B cell (primary cell): ENCODE measurements around the gene CKMT2. TPM values are rescaled to one million over a fixed set of nuclear protein-coding genes. Genes with fewer than 3 reads are reported as not detected.

Experiments used
- ATAC-seq: fragments of 200-7000 bp; cut with Tn5 transposase; one replicate; pipeline ENCODE4 v1.10.0; 2021; ENCODE audit warnings: low read depth, mild to moderate bottlenecking, moderate number of reproducible peaks, moderate library complexity
- CTCF ChIA-PET: fragments of 350-600 bp; sonication (Branson Sonifier 250); formaldehyde crosslinking; loops from one replicate; lab custom pipeline; 2021; ENCODE audit warnings: antibody characterized with exemption, inconsistent platforms; lab: Charles Lee
- POLR2A ChIA-PET: fragments of 350-600 bp; sonication (Branson Sonifier 250); formaldehyde crosslinking; loops from one replicate; lab custom pipeline; 2021; ENCODE audit warnings: antibody characterized with exemption; lab: Charles Lee
- DNase-seq: peaks from one replicate; pipeline ENCODE4 v3.0.0; 2013
- H2AFZ ChIP-seq: 2 replicates; pipeline ENCODE4 v1.6.1; 2012; ENCODE audit warnings: mild to moderate bottlenecking, low read depth, low read length; ENCODE audit not compliant: insufficient read depth, poor library complexity, severe bottlenecking
- H3K27ac ChIP-seq, 2 donors: 1 replicate in 1 of 2; 2 replicates in 1 of 2; pipeline ENCODE4 v1.5.1; 2012 to 2013; ENCODE audit warnings: low read length in 2 of 2, mild to moderate bottlenecking in 2 of 2, moderate library complexity in 1 of 2
- H3K27me3 ChIP-seq, 4 experiments: fragments of 200-600 bp in 1 of 4; sonication (generic) in 1 of 4; replicated peaks in 1 of 4; 1 replicate in 2 of 4; 2 replicates in 2 of 4; pipeline versions ENCODE4 v1.6.1 to v1.7.0; 2013 to 2016; ENCODE audit warnings: low read length in 3 of 4, mild to moderate bottlenecking in 2 of 4, mixed read lengths in 1 of 4, moderate library complexity in 1 of 4; ENCODE audit not compliant: insufficient read depth in 4 of 4, control insufficient read depth in 3 of 4; ENCODE audit errors: control extremely low read depth in 1 of 4
- H3K36me3 ChIP-seq, 2 experiments: replicated peaks in 1 of 2; 1 replicate in 1 of 2; 2 replicates in 1 of 2; pipeline versions ENCODE4 v1.6.1 to v1.7.1; 2013; ENCODE audit warnings: low read length in 1 of 2; ENCODE audit not compliant: insufficient read depth in 2 of 2, control insufficient read depth in 1 of 2; ENCODE audit errors: control extremely low read depth in 1 of 2, extremely low read depth in 1 of 2
- H3K4me1 ChIP-seq, 2 donors: fragments of 200-600 bp in 1 of 2; sonication (generic) in 1 of 2; 1 replicate in 1 of 2; 2 replicates in 1 of 2; pipeline versions ENCODE4 v1.5.1 to v1.6.1; 2013 to 2017; ENCODE audit warnings: low read length in 2 of 2; ENCODE audit not compliant: control insufficient read depth in 2 of 2, insufficient read depth in 2 of 2
- H3K4me2 ChIP-seq: replicated peaks from 2 replicates; pipeline ENCODE3; 2012; ENCODE audit warnings: mild to moderate bottlenecking, low read depth, low read length; ENCODE audit not compliant: poor library complexity, severe bottlenecking
- H3K4me3 ChIP-seq, 5 experiments: fragments of 200-600 bp in 1 of 5; sonication (generic) in 1 of 5; 1 replicate in 3 of 5; 2 replicates in 2 of 5; pipeline versions ENCODE4 v1.5.1 to v1.7.0; 2011 to 2016; ENCODE audit warnings: low read length in 4 of 5, mild to moderate bottlenecking in 4 of 5, low read depth in 2 of 5, control low read depth in 1 of 5, moderate library complexity in 1 of 5; ENCODE audit not compliant: insufficient read depth in 1 of 5; ENCODE audit errors: control extremely low read depth in 1 of 5, extremely low read depth in 1 of 5
- H3K79me2 ChIP-seq: fragments of 200-600 bp; sonication (generic); one replicate; pipeline ENCODE4 v1.6.0; 2016; ENCODE audit warnings: low read length; ENCODE audit not compliant: control insufficient read depth, insufficient read depth
- H3K9ac ChIP-seq: fragments of 200-600 bp; sonication (generic); 2 replicates; pipeline ENCODE4 v1.6.1; 2017; ENCODE audit warnings: mild to moderate bottlenecking, low read length, moderate library complexity
- H3K9me3 ChIP-seq, 3 donors: one replicate each; pipeline versions ENCODE4 v1.6.1 to v1.7.1; 2013; ENCODE audit warnings: low read length in 2 of 3; ENCODE audit not compliant: control insufficient read depth in 2 of 3, insufficient read depth in 1 of 3; ENCODE audit errors: control extremely low read depth in 1 of 3
- H4K20me1 ChIP-seq: 2 replicates; pipeline ENCODE4 v1.6.0; 2012; ENCODE audit warnings: mild to moderate bottlenecking, low read length; ENCODE audit not compliant: insufficient read depth, control insufficient read depth, poor library complexity, severe bottlenecking
- H3K27ac Mint-ChIP-seq: one replicate; pipeline ENCODE4 v1.8.0; 2021; ENCODE audit warnings: mixed read lengths
- H3K27me3 Mint-ChIP-seq: one replicate; pipeline ENCODE4 v1.8.0; 2021; ENCODE audit warnings: mixed read lengths
- H3K4me1 Mint-ChIP-seq: one replicate; pipeline ENCODE4 v1.8.0; 2021; ENCODE audit warnings: mixed read lengths
- H3K4me3 Mint-ChIP-seq: one replicate; pipeline ENCODE4 v1.8.0; 2021; ENCODE audit warnings: mixed read lengths
- H3K9me3 Mint-ChIP-seq: one replicate; pipeline ENCODE4 v1.8.0; 2022; ENCODE audit warnings: mixed read lengths; ENCODE audit not compliant: insufficient read depth
- EZH2 ChIP-seq: IDR thresholded peaks from 2 replicates; pipeline ENCODE4 v1.6.1; 2012; ENCODE audit warnings: borderline replicate concordance, low read depth, mild to moderate bottlenecking, moderate library complexity, low read length; ENCODE audit not compliant: insufficient read depth, poor library complexity, severe bottlenecking
- WGBS: methylation state at CpG from one replicate; pipeline ENCODE4 v1.1.5; 2013; ENCODE audit warnings: missing lambda C conversion rate; ENCODE audit not compliant: insufficient coverage; 5-methylcytosine and 5-hydroxymethylcytosine counted together
- intact Hi-C: fragments of 100-400 bp; cut with micrococcal nuclease; formaldehyde crosslinking; loops from one replicate; pipeline ENCODE4 v1.10.0; 2022
- polyA minus RNA-seq: library from RNA; depleted of rRNA, polyadenylated mRNA; stranded (reverse); fragments of >200 nt; gene quantifications from 2 replicates; pipeline ENCODE4 v1.2.3, GENCODE V29; 2012
- polyA plus RNA-seq: library from polyadenylated mRNA; depleted of rRNA; stranded (reverse); fragments of >200 nt; gene quantifications from 2 replicates; pipeline ENCODE4 v1.2.3, GENCODE V29; 2012
- total RNA-seq, 2 donors: library from RNA; stranded (reverse); fragments of 120-200 nt in 1 of 2; gene quantifications; 1 replicate in 1 of 2; 2 replicates in 1 of 2; pipeline versions ENCODE4 v1.2.3 to v1.2.4, GENCODE V29; 2013 to 2022
- TF ChIP-seq, protein P1 (sequence below): fragments of 200-600 bp; IDR thresholded peaks from one replicate; pipeline ENCODE4 v1.8.0; 2022; ENCODE audit warnings: antibody characterized with exemption, mild to moderate bottlenecking

The CKMT2 gene
- not detected in 2 replicates for total RNA-seq
- total RNA-seq (2013): 2.0 TPM
- not detected in 2 replicates for polyA plus RNA-seq
- polyA minus RNA-seq: not detected in 2 replicates

DNA sequence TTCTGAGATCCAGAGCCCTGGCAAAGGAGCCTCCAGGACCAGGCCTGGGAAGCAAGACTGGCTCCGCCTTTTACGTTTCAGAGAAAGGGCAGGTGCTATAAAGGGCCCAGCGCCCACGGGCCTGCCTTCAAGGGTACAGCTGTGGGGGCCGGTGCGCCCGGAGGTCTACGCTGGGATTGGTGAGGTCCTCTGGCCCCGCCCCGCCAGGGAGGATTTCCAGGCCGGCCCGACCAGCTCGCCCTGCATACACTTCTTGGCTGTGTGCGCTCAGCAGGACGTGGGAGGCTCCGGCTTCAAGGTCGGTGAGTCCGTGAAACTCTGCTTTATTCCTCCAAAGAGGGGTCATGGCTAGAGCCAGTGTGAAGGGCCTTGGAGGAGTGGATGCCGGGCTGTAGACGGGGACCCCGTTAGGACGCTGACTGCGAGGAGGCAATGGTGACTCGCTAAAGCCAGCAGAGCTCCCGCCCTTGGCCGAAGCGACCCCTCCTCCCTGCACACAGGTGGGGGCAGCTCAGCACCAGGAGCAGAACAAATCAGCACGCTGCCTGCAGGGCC is at the start of gene CKMT2:
TSS of gene CKMT2 (plus strand) at position 243 of the 555 bp plus-strand sequence. CDS start 17,811 bp downstream, outside the sequence.
- intact Hi-C loops: no loop called here
- WGBS: 24% methylated on average over 24 of the region's 28 CpGs
- no peak within 1 kb of the TSS for H3K9ac ChIP-seq
- H3K27ac Mint-ChIP-seq: no peak within 1 kb of the TSS
- ATAC-seq (peak; percentile 21), DNase-seq (no peak)
- no peaks in the 10 kb centered on the region for H3K9me3 Mint-ChIP-seq
- peaks cover 11% of the 10 kb centered on the region for H3K27me3 Mint-ChIP-seq
- POLR2A ChIA-PET: no interaction called here
- H3K4me3 ChIP-seq: no peak within 1 kb of the TSS
- H4K20me1 ChIP-seq: no peaks in the 10 kb centered on the region
- TF ChIP-seq, protein P1, sequence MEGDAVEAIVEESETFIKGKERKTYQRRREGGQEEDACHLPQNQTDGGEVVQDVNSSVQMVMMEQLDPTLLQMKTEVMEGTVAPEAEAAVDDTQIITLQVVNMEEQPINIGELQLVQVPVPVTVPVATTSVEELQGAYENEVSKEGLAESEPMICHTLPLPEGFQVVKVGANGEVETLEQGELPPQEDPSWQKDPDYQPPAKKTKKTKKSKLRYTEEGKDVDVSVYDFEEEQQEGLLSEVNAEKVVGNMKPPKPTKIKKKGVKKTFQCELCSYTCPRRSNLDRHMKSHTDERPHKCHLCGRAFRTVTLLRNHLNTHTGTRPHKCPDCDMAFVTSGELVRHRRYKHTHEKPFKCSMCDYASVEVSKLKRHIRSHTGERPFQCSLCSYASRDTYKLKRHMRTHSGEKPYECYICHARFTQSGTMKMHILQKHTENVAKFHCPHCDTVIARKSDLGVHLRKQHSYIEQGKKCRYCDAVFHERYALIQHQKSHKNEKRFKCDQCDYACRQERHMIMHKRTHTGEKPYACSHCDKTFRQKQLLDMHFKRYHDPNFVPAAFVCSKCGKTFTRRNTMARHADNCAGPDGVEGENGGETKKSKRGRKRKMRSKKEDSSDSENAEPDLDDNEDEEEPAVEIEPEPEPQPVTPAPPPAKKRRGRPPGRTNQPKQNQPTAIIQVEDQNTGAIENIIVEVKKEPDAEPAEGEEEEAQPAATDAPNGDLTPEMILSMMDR: no peak
- TF ChIP-seq EZH2: no peak
- no peaks in the 10 kb centered on the region for H3K4me1 Mint-ChIP-seq
- H3K4me2 ChIP-seq: peak within 1 kb of the TSS; percentile 35
- H3K4me3 Mint-ChIP-seq: peak within 1 kb of the TSS; percentile 32
- H3K79me2 ChIP-seq: no peaks in the 10 kb centered on the region
- CTCF ChIA-PET: no interaction called here
- H3K9me3 ChIP-seq: no peaks in the 10 kb centered on the region
- H2AFZ ChIP-seq: no peak within 1 kb of the TSS
- no peaks in the 10 kb centered on the region for H3K4me1 ChIP-seq
- no peaks in the 10 kb centered on the region for H3K36me3 ChIP-seq
- H3K27me3 ChIP-seq: peaks cover 0 to 8% (median 0%) of the 10 kb centered on the region in 4 experiments
- H3K27ac ChIP-seq: no peak within 1 kb of the TSS
